ENCODE results near the gene GNAQ.

DNA sequence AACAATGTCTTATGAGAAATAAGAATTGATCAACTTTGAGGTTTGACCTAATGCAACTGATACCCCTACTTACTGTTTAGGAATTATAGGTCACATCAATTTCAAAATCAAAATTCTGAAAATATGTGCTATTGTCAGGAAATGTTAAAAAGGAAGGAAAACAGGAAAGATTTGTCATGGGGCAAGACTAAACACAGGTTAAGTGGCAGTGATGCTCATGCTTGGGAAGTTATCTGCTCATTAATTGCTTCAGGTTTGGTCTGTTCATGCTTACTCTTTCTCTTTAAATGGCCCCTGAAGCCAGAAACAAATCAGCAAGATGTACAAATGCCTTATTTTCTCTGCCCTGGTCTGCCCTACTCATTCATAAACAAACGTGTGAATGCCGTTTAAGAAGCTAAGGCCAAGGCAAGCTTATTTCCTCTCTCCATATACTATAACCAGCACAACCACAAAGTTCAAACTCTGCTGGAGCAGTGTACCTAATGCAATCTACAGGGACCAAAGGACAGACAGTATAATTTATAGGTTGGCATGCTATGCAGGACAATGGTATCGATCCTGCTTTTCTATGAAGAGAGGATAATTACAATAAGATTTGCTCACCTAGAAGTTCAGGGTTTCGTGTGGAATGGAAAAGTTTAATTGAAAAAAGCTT lies 177.2 kb downstream of the GNAQ start:
- TF ChIP-seq, protein P1, sequence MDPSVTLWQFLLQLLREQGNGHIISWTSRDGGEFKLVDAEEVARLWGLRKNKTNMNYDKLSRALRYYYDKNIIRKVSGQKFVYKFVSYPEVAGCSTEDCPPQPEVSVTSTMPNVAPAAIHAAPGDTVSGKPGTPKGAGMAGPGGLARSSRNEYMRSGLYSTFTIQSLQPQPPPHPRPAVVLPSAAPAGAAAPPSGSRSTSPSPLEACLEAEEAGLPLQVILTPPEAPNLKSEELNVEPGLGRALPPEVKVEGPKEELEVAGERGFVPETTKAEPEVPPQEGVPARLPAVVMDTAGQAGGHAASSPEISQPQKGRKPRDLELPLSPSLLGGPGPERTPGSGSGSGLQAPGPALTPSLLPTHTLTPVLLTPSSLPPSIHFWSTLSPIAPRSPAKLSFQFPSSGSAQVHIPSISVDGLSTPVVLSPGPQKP (IDR thresholded peaks at IDR 0.05; ENCODE audit: borderline replicate concordance, low read depth, low read length) = no peak
- TF ChIP-seq POLR2A (IDR thresholded peaks at IDR 0.05; ENCODE audit: low read depth, low read length) (no peak), RAD21 (IDR thresholded peaks at IDR 0.05; ENCODE audit: low read length) (no peak), CEBPB (IDR thresholded peaks at IDR 0.05; ENCODE audit: low read depth, low read length) (no peak), FOS (IDR thresholded peaks at IDR 0.05; ENCODE audit: low read depth, low read length) (no peak), SMC3 (IDR thresholded peaks at IDR 0.05; ENCODE audit: low read depth, low read length) (no peak), MAFK (IDR thresholded peaks at IDR 0.05; ENCODE audit: low read depth, low read length) (no peak), RFX5 (IDR thresholded peaks at IDR 0.05; ENCODE audit: low read depth, low read length) (no peak), NFE2L2 (IDR thresholded peaks at IDR 0.05; ENCODE audit: low read depth, low read length) (no peak), MAZ (IDR thresholded peaks at IDR 0.05; ENCODE audit: borderline replicate concordance, low read depth, low read length) (no peak), RCOR1 (IDR thresholded peaks at IDR 0.05; ENCODE audit: insufficient replicate concordance, low read length) (no peak)
- TF ChIP-seq, protein P2, sequence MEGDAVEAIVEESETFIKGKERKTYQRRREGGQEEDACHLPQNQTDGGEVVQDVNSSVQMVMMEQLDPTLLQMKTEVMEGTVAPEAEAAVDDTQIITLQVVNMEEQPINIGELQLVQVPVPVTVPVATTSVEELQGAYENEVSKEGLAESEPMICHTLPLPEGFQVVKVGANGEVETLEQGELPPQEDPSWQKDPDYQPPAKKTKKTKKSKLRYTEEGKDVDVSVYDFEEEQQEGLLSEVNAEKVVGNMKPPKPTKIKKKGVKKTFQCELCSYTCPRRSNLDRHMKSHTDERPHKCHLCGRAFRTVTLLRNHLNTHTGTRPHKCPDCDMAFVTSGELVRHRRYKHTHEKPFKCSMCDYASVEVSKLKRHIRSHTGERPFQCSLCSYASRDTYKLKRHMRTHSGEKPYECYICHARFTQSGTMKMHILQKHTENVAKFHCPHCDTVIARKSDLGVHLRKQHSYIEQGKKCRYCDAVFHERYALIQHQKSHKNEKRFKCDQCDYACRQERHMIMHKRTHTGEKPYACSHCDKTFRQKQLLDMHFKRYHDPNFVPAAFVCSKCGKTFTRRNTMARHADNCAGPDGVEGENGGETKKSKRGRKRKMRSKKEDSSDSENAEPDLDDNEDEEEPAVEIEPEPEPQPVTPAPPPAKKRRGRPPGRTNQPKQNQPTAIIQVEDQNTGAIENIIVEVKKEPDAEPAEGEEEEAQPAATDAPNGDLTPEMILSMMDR (conservative IDR thresholded peaks at IDR 0.05; ENCODE audit: low read depth, low read length) = no peak
- TF ChIP-seq, protein P3, sequence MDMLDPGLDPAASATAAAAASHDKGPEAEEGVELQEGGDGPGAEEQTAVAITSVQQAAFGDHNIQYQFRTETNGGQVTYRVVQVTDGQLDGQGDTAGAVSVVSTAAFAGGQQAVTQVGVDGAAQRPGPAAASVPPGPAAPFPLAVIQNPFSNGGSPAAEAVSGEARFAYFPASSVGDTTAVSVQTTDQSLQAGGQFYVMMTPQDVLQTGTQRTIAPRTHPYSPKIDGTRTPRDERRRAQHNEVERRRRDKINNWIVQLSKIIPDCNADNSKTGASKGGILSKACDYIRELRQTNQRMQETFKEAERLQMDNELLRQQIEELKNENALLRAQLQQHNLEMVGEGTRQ (IDR thresholded peaks at IDR 0.05; ENCODE audit: low read depth, low read length) = no peak

All from IMR-90 (cell line).